Subcutaneous abdominal adipose tissue (tissue), 5 donors: Measurements from ENCODE around the gene DECR2.

Experiments used
- H3K27ac ChIP-seq: one replicate; pipeline ENCODE4 v1.7.0; 2013; ENCODE audit warnings: low read depth, mild to moderate bottlenecking, inconsistent platforms, low read length, moderate library complexity
- H3K27me3 ChIP-seq, 5 donors: one replicate each; pipeline ENCODE4 v1.7.0; 2013; ENCODE audit warnings: low read length in 5 of 5, inconsistent platforms in 1 of 5; ENCODE audit not compliant: control insufficient read depth in 5 of 5, insufficient read depth in 4 of 5
- H3K36me3 ChIP-seq, 5 donors: one replicate each; pipeline ENCODE4 v1.7.0; 2013; ENCODE audit warnings: low read length in 5 of 5; ENCODE audit not compliant: control insufficient read depth in 5 of 5, insufficient read depth in 5 of 5
- H3K4me1 ChIP-seq, 5 donors: one replicate each; pipeline ENCODE4 v1.7.0; 2013; ENCODE audit warnings: low read length in 5 of 5, mild to moderate bottlenecking in 3 of 5, moderate library complexity in 1 of 5; ENCODE audit not compliant: control insufficient read depth in 5 of 5, insufficient read depth in 5 of 5
- H3K4me3 ChIP-seq, 5 donors: one replicate each; pipeline ENCODE4 v1.7.0; 2013; ENCODE audit warnings: low read length in 5 of 5, low read depth in 1 of 5
- H3K9ac ChIP-seq, 5 donors: one replicate each; pipeline ENCODE4 v1.7.0; 2013; ENCODE audit warnings: low read length in 5 of 5, mild to moderate bottlenecking in 4 of 5, moderate library complexity in 3 of 5
- H3K9me3 ChIP-seq, 5 donors: one replicate each; pipeline ENCODE4 v1.7.0; 2013; ENCODE audit warnings: low read length in 5 of 5; ENCODE audit not compliant: control insufficient read depth in 5 of 5
- donor health status: healthy.
- donor health status: healthy.
- donor health status: healthy.
- donor health status: healthy.
- donor health status: healthy.

The DECR2 gene

DNA sequence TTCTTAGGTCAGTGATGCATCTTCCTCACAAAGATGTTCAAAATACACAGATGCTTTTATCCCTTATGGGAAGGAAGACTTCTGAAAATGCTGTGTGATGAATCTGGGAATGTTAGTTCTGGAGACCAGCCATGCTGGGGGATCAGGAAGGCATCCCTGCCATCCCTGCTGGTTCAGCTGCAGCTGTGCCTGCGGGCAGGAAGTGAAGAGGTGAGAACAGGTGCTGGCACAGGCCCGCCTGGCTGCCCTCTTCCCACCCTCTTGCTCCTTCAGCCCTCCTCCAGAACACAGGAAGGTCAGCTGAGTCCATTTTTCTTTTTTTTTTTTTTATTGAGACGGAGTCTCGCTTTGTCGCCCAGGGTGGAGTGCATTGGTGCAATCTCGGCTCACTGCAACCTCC is 38.9 kb downstream of the DECR2 start:
- no peaks in the 10 kb centered on the region for H3K27me3 ChIP-seq
- H3K9me3 ChIP-seq = no peaks in the 10 kb centered on the region
- H3K4me3 ChIP-seq = no peak overlapping the region
- peaks cover 0 to 5% (median 2%) of the 10 kb centered on the region in 5 donors for H3K36me3 ChIP-seq
- no peaks in the 10 kb centered on the region for H3K4me1 ChIP-seq
- H3K9ac ChIP-seq = no peak overlapping the region
- H3K27ac ChIP-seq = no peak overlapping the region

DNA sequence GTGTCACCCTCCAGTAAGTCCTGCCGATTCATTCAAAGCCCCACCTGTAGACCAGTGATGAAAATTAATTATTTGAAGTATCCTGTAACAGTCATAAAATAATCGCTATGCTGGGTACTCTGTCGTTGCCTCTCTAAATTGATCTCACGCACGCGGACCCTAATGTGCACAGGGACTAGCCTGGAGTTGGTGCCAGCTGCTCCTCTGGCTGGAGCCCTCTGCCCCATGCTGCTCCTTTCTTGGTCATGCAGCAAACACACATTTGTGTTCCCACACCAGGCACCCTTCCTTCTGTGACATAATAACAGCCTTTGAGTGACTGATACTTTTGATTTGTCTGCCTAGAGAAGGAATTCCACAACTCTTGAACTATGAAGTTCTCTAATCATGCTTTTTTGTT is 39.8 kb downstream of the DECR2 start:
- H3K9me3 ChIP-seq = no peaks in the 10 kb centered on the region
- peaks cover 0 to 5% (median 2%) of the 10 kb centered on the region in 5 donors for H3K36me3 ChIP-seq
- no peak overlapping the region for H3K4me3 ChIP-seq
- H3K27me3 ChIP-seq = no peaks in the 10 kb centered on the region
- no peaks in the 10 kb centered on the region for H3K4me1 ChIP-seq
- H3K27ac ChIP-seq = no peak overlapping the region
- peak overlapping the region in 1 of 5 donors; percentile 0 for H3K9ac ChIP-seq

DNA sequence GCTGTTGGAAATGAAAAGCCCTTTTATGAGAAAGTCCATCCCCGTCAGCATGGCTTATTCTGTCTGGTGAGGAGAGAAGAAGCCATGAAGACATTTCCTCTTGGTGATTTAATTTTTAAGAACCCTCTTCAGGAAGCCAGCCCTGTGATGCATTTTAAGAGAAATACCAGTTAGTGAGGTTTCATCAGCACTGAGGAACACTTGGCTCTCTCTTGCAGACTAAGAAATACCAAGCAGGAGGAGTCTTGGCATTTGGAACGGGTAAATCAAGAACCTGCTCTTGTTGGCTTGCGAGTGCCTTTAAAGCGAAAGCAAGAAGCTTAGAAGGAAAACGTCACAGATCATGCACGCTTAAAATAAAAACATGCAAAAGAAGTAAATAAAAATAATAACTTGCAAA is 41.3 kb downstream of the DECR2 start:
- no peak overlapping the region for H3K4me3 ChIP-seq
- H3K4me1 ChIP-seq = no peaks in the 10 kb centered on the region
- H3K27ac ChIP-seq = no peak overlapping the region
- H3K27me3 ChIP-seq = no peaks in the 10 kb centered on the region
- no peak overlapping the region for H3K9ac ChIP-seq
- peaks cover 0 to 5% (median 2%) of the 10 kb centered on the region in 5 donors for H3K36me3 ChIP-seq
- no peaks in the 10 kb centered on the region for H3K9me3 ChIP-seq

DNA sequence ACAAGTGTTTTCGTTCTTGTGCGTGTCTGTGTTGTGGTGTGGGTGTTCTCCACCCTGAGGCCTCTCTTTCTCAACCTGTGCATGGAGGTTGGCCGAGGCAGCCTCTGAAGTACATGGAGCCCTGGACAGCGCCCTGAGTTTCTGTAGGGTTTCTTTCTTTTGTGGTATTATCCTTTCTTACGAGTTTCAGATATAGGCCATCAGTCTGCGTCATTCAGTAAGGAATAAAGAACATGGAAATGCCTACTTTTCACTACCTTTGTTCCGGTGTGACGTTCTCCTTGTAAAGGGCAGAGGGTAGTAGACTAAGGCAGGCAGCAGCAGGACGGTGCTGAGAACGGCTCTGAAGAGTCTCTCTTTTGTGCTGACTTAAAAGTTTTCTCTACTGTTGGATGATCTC is 42.3 kb downstream of the DECR2 start:
- H3K4me3 ChIP-seq = no peak overlapping the region
- H3K4me1 ChIP-seq = no peaks in the 10 kb centered on the region
- H3K27ac ChIP-seq = no peak overlapping the region
- peaks cover 0 to 5% (median 0%) of the 10 kb centered on the region in 5 donors for H3K36me3 ChIP-seq
- no peaks in the 10 kb centered on the region for H3K27me3 ChIP-seq
- H3K9ac ChIP-seq = no peak overlapping the region
- H3K9me3 ChIP-seq = no peaks in the 10 kb centered on the region

DNA sequence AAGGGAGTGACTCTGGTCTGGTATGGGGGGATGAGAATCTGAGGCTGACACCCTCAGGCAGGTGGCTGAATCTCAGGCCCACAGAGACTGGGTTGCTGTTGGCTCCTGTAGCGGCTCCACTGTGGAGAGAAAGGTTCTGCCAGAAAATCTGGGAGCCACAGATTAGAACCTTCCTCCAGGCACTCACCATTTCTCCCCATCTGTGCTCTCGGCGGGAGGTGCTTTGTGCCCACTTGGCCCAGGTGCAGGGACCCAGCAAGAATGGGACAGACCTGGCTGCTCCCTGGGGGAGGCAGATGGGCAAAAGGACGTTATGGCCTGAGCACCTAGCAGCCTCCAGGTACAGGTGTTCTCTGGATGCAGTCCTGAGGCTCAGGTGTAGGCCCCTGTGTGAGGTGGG is 43.9 kb downstream of the DECR2 start:
- H3K4me3 ChIP-seq = no peak overlapping the region
- H3K27me3 ChIP-seq = no peaks in the 10 kb centered on the region
- H3K4me1 ChIP-seq = no peaks in the 10 kb centered on the region

DNA sequence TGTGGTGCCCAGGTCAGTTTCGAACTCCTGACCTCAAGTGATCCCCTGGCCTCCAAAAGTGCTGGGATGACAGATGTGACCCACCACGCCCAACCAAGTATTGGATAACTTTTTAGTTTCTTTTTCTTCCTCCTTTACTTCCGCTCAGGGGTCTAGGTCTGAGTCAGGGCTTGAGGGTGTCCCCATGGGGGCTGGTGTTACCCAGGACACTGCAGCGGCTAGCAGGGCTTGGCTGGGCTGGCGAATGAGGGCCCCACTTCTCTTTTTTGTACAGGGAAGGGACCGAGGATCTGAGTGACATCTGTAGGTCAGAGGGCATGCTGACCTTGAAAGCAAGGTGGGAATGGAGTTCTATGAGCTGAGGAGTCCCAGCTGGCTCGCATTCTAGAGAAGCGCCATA is 48.7 kb downstream of the DECR2 start:
- no peaks in the 10 kb centered on the region for H3K36me3 ChIP-seq
- H3K9me3 ChIP-seq = no peaks in the 10 kb centered on the region
- no peaks in the 10 kb centered on the region for H3K4me1 ChIP-seq
- no peak overlapping the region for H3K4me3 ChIP-seq
- no peaks in the 10 kb centered on the region for H3K27me3 ChIP-seq
- H3K9ac ChIP-seq = no peak overlapping the region
- no peak overlapping the region for H3K27ac ChIP-seq

More for the DNA sequence above, 43.9 kb downstream of the DECR2 start:
- Histone ChIP-seq H3K9me3 (no peaks in the 10 kb centered on the region), H3K27ac (no peak overlapping the region), H3K9ac (no peak overlapping the region), H3K36me3 (peaks cover 0 to 5% (median 0%) of the 10 kb centered on the region in 5 donors)

DNA sequence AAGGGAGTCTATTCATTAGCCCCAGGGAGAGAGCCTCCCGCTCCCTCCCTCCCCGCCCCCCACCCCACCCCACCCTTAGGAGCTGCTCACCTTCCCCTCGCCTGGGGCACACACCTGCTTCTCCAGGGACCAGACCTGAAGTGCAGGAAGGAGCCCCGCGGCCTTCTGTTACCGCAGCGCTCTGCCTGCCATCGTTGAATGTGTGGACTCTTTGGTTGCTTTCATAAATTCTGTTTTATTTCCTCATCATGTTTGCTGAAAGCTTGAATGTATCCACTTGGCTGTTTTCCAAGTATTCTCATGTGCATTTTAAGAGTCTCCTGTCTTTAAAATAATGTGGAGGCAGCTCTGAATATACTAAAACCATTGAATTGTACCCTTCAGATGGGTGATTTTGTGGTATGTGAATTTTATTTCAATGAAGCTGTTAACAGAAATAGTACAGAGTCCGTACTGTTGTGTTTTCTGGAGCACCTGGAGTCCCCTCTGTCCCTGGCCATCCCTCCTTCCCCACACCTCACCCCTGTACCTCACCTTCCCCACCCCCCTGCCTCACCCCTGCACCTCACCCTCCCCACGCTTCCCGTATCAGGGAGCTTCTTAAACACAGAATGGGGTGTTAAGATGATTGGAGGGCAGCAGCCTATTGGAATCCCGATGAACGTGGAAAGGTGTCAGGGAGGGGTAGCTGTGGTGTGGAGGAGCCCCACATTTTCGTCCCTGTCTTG is 49.3 kb downstream of the DECR2 start:
- H3K4me1 ChIP-seq = no peaks in the 10 kb centered on the region
- no peaks in the 10 kb centered on the region for H3K36me3 ChIP-seq
- H3K4me3 ChIP-seq = no peak overlapping the region
- no peaks in the 10 kb centered on the region for H3K9me3 ChIP-seq
- no peaks in the 10 kb centered on the region for H3K27me3 ChIP-seq
- H3K27ac ChIP-seq = no peak overlapping the region
- no peak overlapping the region for H3K9ac ChIP-seq

DNA sequence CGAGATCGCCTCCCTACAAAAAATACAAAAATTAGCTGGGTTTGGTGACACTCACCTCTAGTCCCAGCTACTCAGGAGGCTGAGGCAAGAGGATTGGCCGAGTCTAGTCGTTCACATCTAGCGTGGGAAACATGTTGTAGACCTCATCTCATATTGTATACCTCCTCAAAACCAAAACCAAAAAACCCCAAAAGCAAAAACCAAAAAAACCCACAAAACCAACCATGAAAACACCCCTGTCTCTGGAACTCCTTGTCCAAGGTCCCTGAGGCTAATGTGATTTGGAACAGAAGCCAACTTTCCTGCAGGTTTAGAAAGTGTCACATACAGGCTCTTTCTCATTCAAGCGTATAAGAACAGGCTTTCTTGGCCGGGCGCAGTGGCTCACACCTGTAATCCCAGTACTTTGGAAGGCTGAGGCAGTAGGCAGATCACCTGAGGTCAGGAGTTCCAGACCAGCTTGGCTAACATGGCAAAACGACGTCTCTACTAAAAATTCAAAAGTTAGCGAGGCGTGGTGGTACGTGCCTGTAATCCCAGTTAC is 52.8 kb downstream of the DECR2 start:
- Histone ChIP-seq H3K9ac (no peak overlapping the region), H3K4me1 (peaks cover 0 to 4% (median 3%) of the 10 kb centered on the region in 5 donors), H3K36me3 (no peaks in the 10 kb centered on the region), H3K4me3 (no peak overlapping the region), H3K27me3 (no peaks in the 10 kb centered on the region), H3K9me3 (no peaks in the 10 kb centered on the region), H3K27ac (no peak overlapping the region)

DNA sequence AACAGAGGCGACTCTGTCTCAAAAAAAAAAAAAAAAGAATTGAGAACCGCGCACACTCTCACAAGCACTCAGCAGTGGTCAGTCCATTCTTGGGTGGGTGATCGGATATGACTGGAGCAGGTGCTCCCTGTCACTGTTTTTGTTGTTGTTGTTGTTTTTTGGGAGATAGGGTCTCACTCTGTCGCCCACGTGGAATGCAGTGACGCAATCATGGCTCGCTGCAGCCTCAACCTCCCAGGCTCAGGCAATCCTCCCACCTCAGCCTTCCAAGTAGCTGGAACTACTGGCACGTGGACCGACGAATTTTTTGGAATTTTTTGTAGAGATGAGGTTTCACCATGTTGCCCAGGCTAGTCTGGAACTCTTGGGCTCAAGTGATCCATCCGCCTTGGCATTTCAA is 53.8 kb downstream of the DECR2 start:
- Histone ChIP-seq H3K4me1 (peaks cover 0 to 4% (median 3%) of the 10 kb centered on the region in 5 donors), H3K27me3 (no peaks in the 10 kb centered on the region), H3K9me3 (no peaks in the 10 kb centered on the region), H3K27ac (no peak overlapping the region), H3K36me3 (no peaks in the 10 kb centered on the region), H3K9ac (no peak overlapping the region), H3K4me3 (no peak overlapping the region)

DNA sequence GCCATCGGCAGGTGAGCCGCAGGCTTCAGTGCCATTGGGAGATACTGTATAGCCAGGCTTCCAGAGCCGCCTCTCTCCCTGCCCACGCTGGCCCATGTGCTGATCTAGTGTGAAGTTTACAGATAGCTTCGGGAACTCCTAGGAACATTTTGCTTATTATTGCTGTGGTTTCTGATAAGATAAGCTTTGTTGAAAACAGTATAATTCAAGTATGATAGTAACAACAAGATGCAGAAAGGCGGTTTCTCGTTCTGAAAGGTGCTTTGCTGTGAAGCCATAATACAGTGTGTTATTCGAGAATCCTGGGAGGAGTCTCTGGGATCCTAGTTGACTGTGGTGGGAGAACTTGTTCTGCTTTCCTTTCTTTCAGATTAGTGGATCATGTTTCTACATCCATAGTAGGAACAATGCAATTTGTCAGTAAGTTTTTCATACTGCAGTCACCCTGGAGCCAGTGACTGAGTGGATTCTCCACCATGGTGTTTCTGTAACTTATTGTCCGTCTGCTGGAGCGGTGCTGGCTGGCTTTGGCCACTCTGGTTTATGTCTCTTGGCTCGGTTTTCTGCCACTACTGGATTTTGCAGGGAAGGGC is 55.3 kb downstream of the DECR2 start:
- Histone ChIP-seq H3K36me3 (peaks cover 0 to 8% (median 5%) of the 10 kb centered on the region in 5 donors), H3K4me3 (no peak overlapping the region), H3K9me3 (no peaks in the 10 kb centered on the region), H3K27ac (no peak overlapping the region), H3K27me3 (no peaks in the 10 kb centered on the region), H3K9ac (peak overlapping the region in 1 of 5 donors; percentile 24), H3K4me1 (peaks cover 0 to 4% (median 3%) of the 10 kb centered on the region in 5 donors)
